VCaP (cell line): ENCODE measurements around the gene CDC42.
"Not testable (repeated sequence)": the region's sequence is repeated elsewhere in the genome, so short reads cannot be mapped to it uniquely, and the experiment has no call there.

Experiments used
- H3K27ac ChIP-seq: fragments of 450-650 bp; 2 replicates; pipeline ENCODE4 v1.5.1; 2017
- CTCF ChIP-seq: fragments of 450-650 bp; conservative IDR thresholded peaks from 2 replicates; pipeline ENCODE4 v1.5.1; 2017; ENCODE audit warnings: mild to moderate bottlenecking, moderate library complexity

CDC42 gene

GRCh38 chr1:22090867-22091266 lies 38.4 kb downstream of the CDC42 start:
- no peak for TF ChIP-seq CTCF

GRCh38 chr1:22092026-22092768 lies 39.7 kb downstream of the CDC42 start:
- H3K27ac ChIP-seq, result not testable (repeated sequence)

More at GRCh38 chr1:22090867-22091266, 38.4 kb downstream of the CDC42 start:
- no peak overlapping the region for H3K27ac ChIP-seq

GRCh38 chr1:22093513-22093912 lies 41.0 kb downstream of the CDC42 start:
- no peak for TF ChIP-seq CTCF
- H3K27ac ChIP-seq, result no peak overlapping the region

- no peak overlapping the region for H3K27ac ChIP-seq
- no peak for TF ChIP-seq CTCF
Observed at GRCh38 chr1:22096036-22096435, 43.5 kb downstream of the CDC42 start.

- TF ChIP-seq CTCF, result no peak
Observed at GRCh38 chr1:22096463-22096862, 44.0 kb downstream of the CDC42 start.

GRCh38 chr1:22098752-22099151 lies 46.2 kb downstream of the CDC42 start:
- no peak for TF ChIP-seq CTCF
- H3K27ac ChIP-seq, result no peak overlapping the region

More at GRCh38 chr1:22096463-22096862, 44.0 kb downstream of the CDC42 start:
- H3K27ac ChIP-seq, result no peak overlapping the region

- no peak for TF ChIP-seq CTCF
- no peak overlapping the region for H3K27ac ChIP-seq
Observed at GRCh38 chr1:22100168-22100567, 47.7 kb downstream of the CDC42 start.

GRCh38 chr1:22101199-22101598 lies 48.7 kb downstream of the CDC42 start:
- no peak overlapping the region for H3K27ac ChIP-seq
- no peak for TF ChIP-seq CTCF
